ENCODE data around the gene OOSP3. TPM values are rescaled to one million over a fixed set of nuclear protein-coding genes. Genes with fewer than 3 reads are reported as not detected.
"Not testable (repeated sequence)": the region's sequence is repeated elsewhere in the genome, so short reads cannot be mapped to it uniquely, and the experiment has no call there.

OOSP3 gene
- total RNA-seq, result not detected

GRCh38 chr11:59878575-59878974 lies at the start of gene OOSP3:
TSS of gene OOSP3 (plus strand) at chr11:59878782. CDS start at chr11:59878809, 27 bp downstream.
- no peak for FAIRE-seq
- no peak for DNase-seq (ENCODE audit: low spot score in 2 of 2)

- DNase-seq (ENCODE audit: low spot score in 2 of 2) (no peak), FAIRE-seq (no peak)
These were observed 49.2 kb upstream of the OOSP3 start for GRCh38 chr11:59829358-59829757.

- FAIRE-seq, result no peak
These were observed 45.0 kb upstream of the OOSP3 start for GRCh38 chr11:59833602-59834001.

GRCh38 chr11:59839615-59840014 lies 39.0 kb upstream of the OOSP3 start:
- FAIRE-seq, result no peak
- no peak for DNase-seq (ENCODE audit: low spot score in 2 of 2)

More at GRCh38 chr11:59833602-59834001, 45.0 kb upstream of the OOSP3 start:
- DNase-seq (ENCODE audit: low spot score in 2 of 2), result no peak

GRCh38 chr11:59841514-59841913 lies 37.1 kb upstream of the OOSP3 start:
- no peak for FAIRE-seq
- DNase-seq (ENCODE audit: low spot score in 2 of 2), result no peak

- FAIRE-seq (no peak), DNase-seq (ENCODE audit: low spot score in 2 of 2) (no peak)
These were observed 36.3 kb upstream of the OOSP3 start for GRCh38 chr11:59842316-59842715.

GRCh38 chr11:59845399-59845798 lies 33.2 kb upstream of the OOSP3 start, which contains the start of gene CBLIF:
TSS of gene CBLIF (minus strand) at chr11:59845499. CDS start at chr11:59845453, 46 bp downstream.
- DNase-seq (ENCODE audit: low spot score in 2 of 2), result no peak
- FAIRE-seq, result no peak

GRCh38 chr11:59846556-59846955 lies 32.0 kb upstream of the OOSP3 start:
- DNase-seq (ENCODE audit: low spot score in 2 of 2) (no peak), FAIRE-seq (no peak)

- DNase-seq (ENCODE audit: low spot score in 2 of 2), result no peak
- FAIRE-seq, result no peak
These were observed 31.0 kb upstream of the OOSP3 start for GRCh38 chr11:59847626-59848025.

- DNase-seq (ENCODE audit: low spot score in 2 of 2); FAIRE-seq: not testable (repeated sequence)
These were observed 30.1 kb upstream of the OOSP3 start for GRCh38 chr11:59848439-59848838.

GRCh38 chr11:59849129-59849528 lies 29.5 kb upstream of the OOSP3 start:
- no peak for FAIRE-seq
- DNase-seq (ENCODE audit: low spot score in 2 of 2), result no peak

- not testable (repeated sequence) for DNase-seq (ENCODE audit: low spot score in 2 of 2); FAIRE-seq
These were observed 29.0 kb upstream of the OOSP3 start for GRCh38 chr11:59849551-59849950.

GRCh38 chr11:59851416-59851815 lies 27.2 kb upstream of the OOSP3 start:
- not testable (repeated sequence) for FAIRE-seq; DNase-seq (ENCODE audit: low spot score in 2 of 2)

GRCh38 chr11:59854871-59855270 lies 23.7 kb upstream of the OOSP3 start:
- DNase-seq (ENCODE audit: low spot score in 2 of 2), result no peak
- no peak for FAIRE-seq

GRCh38 chr11:59857439-59858434 lies 20.8 kb upstream of the OOSP3 start:
- no peak for DNase-seq (ENCODE audit: low spot score in 2 of 2)
- no peak for FAIRE-seq

GRCh38 chr11:59859673-59860072 lies 18.9 kb upstream of the OOSP3 start:
- DNase-seq (ENCODE audit: low spot score in 2 of 2), result no peak
- FAIRE-seq, result no peak

GRCh38 chr11:59862252-59862651 lies 16.3 kb upstream of the OOSP3 start:
- FAIRE-seq (no peak), DNase-seq (ENCODE audit: low spot score in 2 of 2) (no peak)

GRCh38 chr11:59865031-59865430 lies 13.6 kb upstream of the OOSP3 start:
- DNase-seq (ENCODE audit: low spot score in 2 of 2) (peak in 1 of 2 donors; percentile 1), FAIRE-seq (no peak)

GRCh38 chr11:59866397-59866796 lies 12.2 kb upstream of the OOSP3 start, which contains the start of gene TCN1:
TSS of gene TCN1 (minus strand) at chr11:59866487. CDS start at chr11:59866470, 17 bp downstream.
- FAIRE-seq (no peak), DNase-seq (ENCODE audit: low spot score in 2 of 2) (no peak)

GRCh38 chr11:59866836-59867235 lies 11.7 kb upstream of the OOSP3 start:
- no peak for FAIRE-seq
- no peak for DNase-seq (ENCODE audit: low spot score in 2 of 2)

- DNase-seq (ENCODE audit: low spot score in 2 of 2) (no peak), FAIRE-seq (no peak)
These were observed 10.6 kb upstream of the OOSP3 start for GRCh38 chr11:59867946-59868345.

- no peak for FAIRE-seq
- DNase-seq (ENCODE audit: low spot score in 2 of 2), result no peak
These were observed 6.5 kb upstream of the OOSP3 start for GRCh38 chr11:59872076-59872475.

Data from frontal cortex (tissue), 4 donors.